MCF 10A (cell line): ENCODE measurements around the gene TLL2. TPM values are rescaled to one million over a fixed set of nuclear protein-coding genes. Genes with fewer than 3 reads are reported as not detected.

ENCODE experiments used
- BruUV-seq: library from RNA; stranded (reverse); fragments of 400-500 nt; replicated peaks from 2 replicates; lab custom pipeline; 2021; lab: Mats Ljungman, UMichigan
- CTCF ChIA-PET: fragments of 300-600 bp; sonication (Branson Sonifier 250); formaldehyde crosslinking; extraction: SDS; loops from one replicate; lab custom pipeline; 2021; ENCODE audit warnings: antibody characterized with exemption, inconsistent platforms; lab: Yijun Ruan, JAX
- POLR2A ChIA-PET: fragments of 300-600, 350-650 bp; sonication (Branson Sonifier 250); formaldehyde crosslinking; extraction: SDS; loops from one replicate; lab custom pipeline; 2020; ENCODE audit warnings: antibody characterized with exemption, inconsistent platforms; lab: Yijun Ruan, JAX
- DNase-seq: peaks from one replicate; pipeline ENCODE4 v3.0.0-alpha.2; 2018; ENCODE audit not compliant: unreplicated experiment
- H3K27ac Mint-ChIP-seq: one replicate; pipeline ENCODE4 v1.8.0; 2022; ENCODE audit warnings: mild to moderate bottlenecking, low read depth, mixed read lengths; ENCODE audit not compliant: unreplicated experiment
- H3K27me3 Mint-ChIP-seq: one replicate; pipeline ENCODE4 v1.8.0; 2022; ENCODE audit warnings: mixed read lengths; ENCODE audit not compliant: insufficient read depth, unreplicated experiment
- H3K36me3 Mint-ChIP-seq: one replicate; pipeline ENCODE4 v1.8.0; 2022; ENCODE audit warnings: mild to moderate bottlenecking, moderate library complexity, mixed read lengths; ENCODE audit not compliant: insufficient read depth, unreplicated experiment
- H3K4me1 Mint-ChIP-seq: one replicate; pipeline ENCODE4 v1.8.0; 2022; ENCODE audit warnings: mixed read lengths; ENCODE audit not compliant: insufficient read depth, unreplicated experiment
- H3K4me3 Mint-ChIP-seq: one replicate; pipeline ENCODE4 v1.8.0; 2022; ENCODE audit warnings: mild to moderate bottlenecking, moderate library complexity, mixed read lengths; ENCODE audit not compliant: unreplicated experiment
- H3K9me3 Mint-ChIP-seq: one replicate; pipeline ENCODE4 v1.8.0; 2022; ENCODE audit warnings: mixed read lengths; ENCODE audit not compliant: unreplicated experiment
- CTCF ChIP-seq: fragments of 200-600 bp; IDR thresholded peaks from one replicate; pipeline ENCODE4 v1.8.0; 2022; ENCODE audit warnings: antibody characterized with exemption, mild to moderate bottlenecking; ENCODE audit not compliant: unreplicated experiment
- intact Hi-C: fragments of 100-400 bp; cut with micrococcal nuclease; formaldehyde crosslinking; loops from 2 replicates; pipeline ENCODE4 v1.14.1; 2022
- total RNA-seq: library from RNA; stranded (reverse); gene quantifications from 2 replicates; pipeline ENCODE4 v1.2.3, GENCODE V29; 2022

TLL2 gene
- total RNA-seq, 1 experiment from 2014 or later: not detected

GRCh38 chr10:96402417-96403305 lies 111.1 kb downstream of the TLL2 start:
- ChIA-PET CTCF (interaction anchor here (0.6 to 1.0 kb wide), 2 partner anchors 16 to 32 kb away, joined by 3 read pairs; no protein-coding TSS in a partner anchor), POLR2A (no interaction called here)
- Mint-ChIP-seq H3K4me1 (peaks cover 6% of the 10 kb centered on the region), H3K4me3 (no peak overlapping the region), H3K27me3 (peaks cover 95% of the 10 kb centered on the region), H3K36me3 (no peaks in the 10 kb centered on the region), H3K9me3 (no peaks in the 10 kb centered on the region), H3K27ac (no peak overlapping the region)
- intact Hi-C loops: no loop called here
- no TSS peak for BruUV-seq
- no peak for TF ChIP-seq CTCF
- DNase-seq: no peak

GRCh38 chr10:96401036-96401435 lies 112.7 kb downstream of the TLL2 start:
- no peak for TF ChIP-seq CTCF
- H3K27me3 Mint-ChIP-seq: peaks cover 85% of the 10 kb centered on the region
- H3K4me1 Mint-ChIP-seq: peaks cover 6% of the 10 kb centered on the region
- H3K36me3 Mint-ChIP-seq: no peaks in the 10 kb centered on the region
- H3K9me3 Mint-ChIP-seq: no peaks in the 10 kb centered on the region
- no TSS peak for BruUV-seq
- H3K27ac Mint-ChIP-seq: no peak overlapping the region
- intact Hi-C loops: no loop called here
- H3K4me3 Mint-ChIP-seq: no peak overlapping the region
- CTCF ChIA-PET: no interaction called here
- POLR2A ChIA-PET: no interaction called here
- no peak for DNase-seq

- H3K27me3 Mint-ChIP-seq: peaks cover 81% of the 10 kb centered on the region
- DNase-seq: no peak
- no peak overlapping the region for H3K4me3 Mint-ChIP-seq
- ChIA-PET POLR2A (no interaction called here), CTCF (no interaction called here)
- intact Hi-C loops: no loop called here
- H3K9me3 Mint-ChIP-seq: no peaks in the 10 kb centered on the region
- no peak for TF ChIP-seq CTCF
- H3K4me1 Mint-ChIP-seq: peaks cover 6% of the 10 kb centered on the region
- BruUV-seq: no TSS peak
- no peak overlapping the region for H3K27ac Mint-ChIP-seq
- H3K36me3 Mint-ChIP-seq: no peaks in the 10 kb centered on the region
Measured at GRCh38 chr10:96400465-96400864, 113.3 kb downstream of the TLL2 start.

- H3K4me3 Mint-ChIP-seq: no peak overlapping the region
- H3K4me1 Mint-ChIP-seq: peaks cover 4% of the 10 kb centered on the region
- peaks cover 81% of the 10 kb centered on the region for H3K27me3 Mint-ChIP-seq
- ChIA-PET CTCF (interaction anchor here (6.0 to 10.3 kb wide), 2 partner anchors 22 to 111 kb away, joined by 72 to 73 read pairs; no protein-coding TSS in a partner anchor), POLR2A (interaction anchor here (0.6 kb wide), 1 partner anchor 876 kb away, joined by 3 read pairs; no protein-coding TSS in a partner anchor)
- H3K27ac Mint-ChIP-seq: no peak overlapping the region
- H3K9me3 Mint-ChIP-seq: no peaks in the 10 kb centered on the region
- intact Hi-C loops: loop anchor here (5.0 to 10.0 kb wide), 3 partner anchors 244 to 817 kb away; no protein-coding TSS in a partner anchor
- no TSS peak for BruUV-seq
- no peak for TF ChIP-seq CTCF
- DNase-seq: no peak
- no peaks in the 10 kb centered on the region for H3K36me3 Mint-ChIP-seq
Measured at GRCh38 chr10:96397902-96398301, 115.8 kb downstream of the TLL2 start.
